Middle frontal gyrus (tissue), 1 donor: ENCODE results near the gene BEST4.
"Not testable (repeated sequence)": the region's sequence is repeated elsewhere in the genome, so short reads cannot be mapped to it uniquely, and the experiment has no call there.

Source experiments
- DNase-seq: peaks from one replicate; pipeline ENCODE4 v3.0.0-alpha.2; 2015; ENCODE audit warnings: low spot score; ENCODE audit errors: extremely low spot score

BEST4 gene

GRCh38 chr1:44778705-44779576 is 9.0 kb downstream of the BEST4 start:
- no peak for DNase-seq

GRCh38 chr1:44777969-44778635 is 9.9 kb downstream of the BEST4 start:
- no peak for DNase-seq

- DNase-seq = no peak
Measured at GRCh38 chr1:44777547-44777946, 10.4 kb downstream of the BEST4 start.

DNA sequence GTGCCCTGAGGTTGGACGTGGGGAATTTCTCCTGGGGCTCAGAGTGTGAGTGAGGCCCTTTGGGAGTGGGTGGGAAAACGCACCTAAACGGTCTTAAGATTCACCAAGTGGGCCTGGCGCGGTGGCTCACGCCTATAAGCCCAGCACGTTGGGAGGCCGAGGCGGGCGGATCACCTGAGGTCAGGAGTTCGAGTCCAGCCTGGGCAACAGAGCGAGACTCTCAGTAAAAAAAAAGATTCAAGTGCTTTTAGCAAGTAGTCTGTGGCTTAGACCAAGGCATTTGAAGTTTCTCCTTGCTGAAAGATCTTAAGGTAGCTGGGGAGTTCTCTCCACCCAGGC is 11.3 kb downstream of the BEST4 start:
- DNase-seq = no peak

GRCh38 chr1:44775930-44776729 is 11.8 kb downstream of the BEST4 start:
- no peak for DNase-seq

- DNase-seq = peak; percentile 89
Measured at GRCh38 chr1:44775078-44775929, 12.7 kb downstream of the BEST4 start, which contains the start of gene RPS8. TSS of gene RPS8 (plus strand) at chr1:44775540. CDS start at chr1:44775597, 57 bp downstream.

GRCh38 chr1:44766421-44766820 is 21.5 kb downstream of the BEST4 start:
- DNase-seq = not testable (repeated sequence)

GRCh38 chr1:44760876-44761275 is 27.1 kb downstream of the BEST4 start:
- DNase-seq = no peak

DNA sequence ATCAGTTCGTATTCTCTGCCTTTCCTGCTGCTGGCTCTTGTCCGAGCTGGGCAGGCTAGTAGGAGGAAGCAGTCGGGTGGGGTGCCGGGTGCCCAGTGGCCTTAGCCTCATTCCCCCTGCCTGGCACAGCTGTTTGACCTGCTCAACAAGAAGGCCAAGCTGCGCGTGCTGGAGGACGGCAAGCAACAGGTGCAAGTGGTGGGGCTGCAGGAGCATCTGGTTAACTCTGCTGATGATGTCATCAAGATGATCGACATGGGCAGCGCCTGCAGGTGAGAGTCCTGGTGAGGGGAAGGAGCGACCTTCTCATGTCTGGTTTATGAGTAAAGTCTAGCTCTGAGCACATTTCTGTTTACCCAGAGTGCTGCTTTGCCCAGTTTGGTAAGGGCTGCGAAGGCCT is 28.9 kb downstream of the BEST4 start:
- no peak for DNase-seq

- no peak for DNase-seq
Measured at GRCh38 chr1:44757420-44757819, 30.6 kb downstream of the BEST4 start.

GRCh38 chr1:44747878-44748277 is 40.1 kb downstream of the BEST4 start:
- DNase-seq = no peak

- DNase-seq = no peak
Measured at GRCh38 chr1:44743211-44743610, 44.8 kb downstream of the BEST4 start.

DNA sequence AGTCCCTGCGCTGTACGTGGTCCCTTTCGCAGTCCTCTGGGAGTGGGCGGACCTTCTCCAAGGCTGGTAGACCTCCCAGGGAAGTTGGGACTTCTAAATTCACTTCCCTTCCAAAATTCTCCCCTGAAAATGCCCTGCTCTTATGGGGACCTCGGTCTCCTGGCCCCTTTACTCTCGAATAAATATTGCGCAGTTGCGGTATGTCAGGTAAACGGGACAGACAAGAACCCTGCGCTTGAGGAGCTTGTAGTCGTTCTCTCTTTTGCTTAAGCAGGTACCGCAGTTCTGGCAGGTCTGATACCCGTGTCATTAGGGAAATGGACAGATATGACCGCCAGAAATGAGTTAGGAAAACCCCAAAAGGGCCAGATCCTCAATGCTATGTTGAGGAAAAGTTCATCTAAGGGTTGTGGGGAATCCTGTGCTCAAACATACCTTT is 47.8 kb downstream of the BEST4 start:
- no peak for DNase-seq

- DNase-seq = peak; percentile 94
Measured at GRCh38 chr1:44739307-44740178, 48.4 kb downstream of the BEST4 start, which contains the start of gene KIF2C. TSS of gene KIF2C (plus strand) at chr1:44739837. CDS start at chr1:44739933, 96 bp downstream.

DNA sequence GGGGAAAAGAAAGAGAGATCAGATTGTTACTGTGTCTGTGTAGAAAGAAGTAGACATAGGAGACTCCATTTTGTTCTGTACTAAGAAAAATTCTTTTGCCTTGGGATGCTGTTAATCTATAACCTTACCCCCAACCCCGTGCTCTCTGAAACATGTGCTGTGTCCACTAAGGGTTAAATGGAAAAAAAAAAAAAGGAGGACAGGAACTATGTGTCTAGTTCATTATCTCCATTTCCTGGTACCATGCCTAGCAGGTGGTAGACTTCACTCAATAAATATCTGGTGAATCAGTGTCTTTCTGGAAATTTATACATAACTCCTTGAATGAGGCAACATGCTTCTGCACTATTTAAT is 49.0 kb downstream of the BEST4 start:
- DNase-seq = not testable (repeated sequence)

DNA sequence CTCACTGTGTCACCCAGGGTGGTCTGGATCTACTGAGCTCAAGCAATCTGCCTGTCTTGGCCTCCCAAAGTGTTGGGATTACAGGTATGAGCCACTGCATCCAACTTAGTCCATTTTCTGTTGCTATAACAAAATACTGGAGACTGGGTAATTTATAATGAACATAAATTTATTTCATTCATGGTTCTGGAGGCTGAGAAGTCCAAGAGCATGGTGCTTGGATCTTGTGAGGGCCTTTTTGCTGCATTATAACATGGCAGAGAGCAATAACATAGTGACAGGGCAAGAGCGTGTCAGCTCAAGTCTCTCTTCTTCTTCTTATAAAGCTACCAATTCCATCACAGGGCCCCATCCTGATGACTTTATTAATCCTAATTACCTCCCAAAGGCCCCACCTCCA is 52.0 kb downstream of the BEST4 start:
- no peak for DNase-seq

DNA sequence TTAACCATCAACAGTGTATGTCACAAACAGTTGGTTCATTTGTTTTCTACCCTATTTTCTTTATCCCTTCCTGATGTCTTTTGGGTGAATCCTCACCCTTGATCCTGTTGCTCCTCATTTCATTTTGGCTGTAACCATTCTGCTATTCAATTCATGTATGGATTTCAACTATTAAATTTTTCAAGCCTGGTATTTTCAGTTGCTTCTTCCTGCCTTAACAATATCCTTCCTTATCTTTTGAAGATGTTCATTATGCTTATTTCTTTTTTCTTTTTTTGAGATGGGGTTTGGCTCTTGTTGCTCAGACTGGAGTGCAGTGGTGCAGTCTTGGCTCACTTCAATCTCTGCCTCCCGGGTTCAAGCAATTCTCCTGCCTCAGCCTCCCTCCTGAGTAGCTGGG is 54.2 kb downstream of the BEST4 start:
- DNase-seq = no peak
